HG03064 (cell line): Measurements from ENCODE around the gene ZMYND12.

Experiments
- ATAC-seq: cut with Tn5 transposase; IDR thresholded peaks from one replicate; pipeline ENCODE4 v1.9.1; 2021; ENCODE audit warnings: low read depth; ENCODE audit not compliant: unreplicated experiment

The ZMYND12 gene

DNA sequence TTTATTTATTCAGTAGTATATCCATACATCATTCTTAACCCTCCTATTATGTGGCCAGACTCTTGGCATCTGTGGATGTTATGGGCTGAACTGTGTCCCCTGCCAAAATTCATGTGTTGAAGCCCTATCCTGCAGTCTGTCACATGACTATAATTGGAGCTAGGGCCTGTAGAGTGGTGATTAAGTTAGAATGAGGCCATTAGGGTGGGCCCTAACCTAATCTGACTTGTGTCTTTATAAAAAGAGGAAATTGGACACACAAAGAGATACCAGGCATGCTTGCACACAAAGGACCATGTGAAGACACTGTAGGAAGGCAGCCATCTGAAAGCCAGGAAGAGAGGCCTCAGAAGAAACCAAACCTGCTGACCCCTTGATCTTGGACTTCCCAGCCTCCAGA, 6.6 kb downstream of the ZMYND12 start:
- no peak for ATAC-seq

DNA sequence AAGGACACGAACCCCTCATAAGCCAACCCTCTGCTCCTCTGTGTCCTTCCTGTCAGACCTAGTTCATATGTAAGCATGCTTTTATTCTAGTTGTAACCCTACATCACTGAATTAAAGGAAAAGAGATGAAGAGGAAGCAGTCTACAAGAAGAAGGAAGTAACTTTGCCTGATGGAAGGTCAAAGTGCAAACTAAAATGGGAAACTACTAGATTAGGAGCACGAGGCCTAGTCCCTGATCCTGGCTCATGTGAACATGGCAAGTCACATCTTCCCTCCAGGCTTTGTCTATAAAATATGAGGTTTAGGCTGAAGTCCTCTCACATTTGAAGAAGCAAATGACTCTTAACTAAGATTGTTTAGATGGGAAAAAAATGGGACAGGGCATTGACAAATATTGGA, 13.2 kb downstream of the ZMYND12 start:
- ATAC-seq, result no peak

DNA sequence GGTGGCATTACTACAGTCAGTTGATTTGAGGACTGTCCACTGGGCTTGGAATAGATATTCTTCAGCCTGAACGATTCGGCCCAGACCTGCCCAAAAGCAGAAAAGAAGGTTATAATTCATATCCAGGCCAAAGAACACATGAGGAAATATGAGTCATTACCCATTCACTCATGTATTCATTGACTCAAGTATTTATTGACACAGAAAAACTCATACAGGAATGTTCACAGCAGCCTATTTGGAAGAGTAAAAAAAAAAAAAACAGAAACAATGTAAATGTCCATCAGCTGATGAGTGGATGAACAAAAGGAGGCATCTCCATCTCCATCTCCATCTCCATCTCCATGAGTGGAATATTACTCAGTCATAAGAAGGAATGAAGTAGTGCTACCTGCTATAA, 15.9 kb downstream of the ZMYND12 start:
- ATAC-seq, result no peak

DNA sequence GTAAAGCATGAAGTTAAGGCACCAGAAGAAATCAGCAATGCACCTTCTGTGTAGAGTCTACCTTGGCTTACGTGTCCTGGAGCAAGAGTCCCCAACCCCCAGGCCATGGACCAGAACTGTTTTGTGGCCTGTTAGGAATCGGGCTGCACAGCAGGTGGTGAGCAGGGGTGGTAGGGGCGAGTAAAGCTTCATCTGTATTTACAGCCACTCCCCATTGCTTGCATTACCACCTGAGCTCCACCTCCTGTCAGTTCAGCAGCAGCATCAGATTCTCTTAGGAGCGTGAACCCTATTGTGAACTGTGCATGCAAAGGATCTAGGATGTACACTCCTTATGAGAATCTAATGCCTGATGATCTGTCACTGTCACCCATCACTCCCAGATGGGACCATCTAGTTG, 21.5 kb downstream of the ZMYND12 start:
- no peak for ATAC-seq

DNA sequence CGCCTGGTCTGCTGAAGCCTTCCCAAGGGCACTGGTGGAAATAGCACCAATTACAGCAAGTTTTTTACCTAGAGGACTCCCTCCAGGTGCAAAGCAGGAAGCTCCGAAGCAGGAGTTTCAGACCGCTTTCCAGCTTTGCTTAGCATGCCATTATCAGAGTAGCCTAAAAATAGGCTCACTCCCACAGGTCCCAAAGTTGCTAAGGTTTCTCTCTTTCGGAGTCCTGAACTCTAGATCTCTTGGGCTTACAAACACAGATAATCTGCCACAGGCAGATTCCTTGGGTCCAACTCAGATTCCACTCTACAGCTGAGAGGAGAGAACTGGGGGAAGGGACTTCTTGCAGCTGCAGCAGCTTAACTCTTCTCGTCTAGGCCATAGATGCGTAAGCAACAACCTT, 22.5 kb downstream of the ZMYND12 start:
- ATAC-seq, result no peak

DNA sequence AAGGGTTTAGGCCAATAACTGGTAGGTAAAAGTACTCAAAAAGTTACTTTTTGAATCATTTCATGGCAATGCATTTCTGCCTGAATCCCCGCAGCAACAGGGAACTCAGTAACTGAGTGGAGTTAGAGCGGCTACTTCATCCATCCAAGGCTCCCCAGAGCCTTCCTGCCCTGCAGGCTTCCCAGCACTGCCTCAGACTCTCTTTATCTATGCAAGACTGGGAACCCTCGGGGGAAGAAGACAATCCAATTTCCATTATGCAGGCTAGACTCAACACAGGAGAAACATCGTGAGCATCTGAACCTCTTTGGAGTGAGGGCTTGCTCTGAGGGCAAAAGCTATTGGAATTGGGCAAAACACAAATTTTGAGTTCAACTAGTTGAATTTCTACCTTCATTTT, 23.1 kb downstream of the ZMYND12 start:
- no peak for ATAC-seq

DNA sequence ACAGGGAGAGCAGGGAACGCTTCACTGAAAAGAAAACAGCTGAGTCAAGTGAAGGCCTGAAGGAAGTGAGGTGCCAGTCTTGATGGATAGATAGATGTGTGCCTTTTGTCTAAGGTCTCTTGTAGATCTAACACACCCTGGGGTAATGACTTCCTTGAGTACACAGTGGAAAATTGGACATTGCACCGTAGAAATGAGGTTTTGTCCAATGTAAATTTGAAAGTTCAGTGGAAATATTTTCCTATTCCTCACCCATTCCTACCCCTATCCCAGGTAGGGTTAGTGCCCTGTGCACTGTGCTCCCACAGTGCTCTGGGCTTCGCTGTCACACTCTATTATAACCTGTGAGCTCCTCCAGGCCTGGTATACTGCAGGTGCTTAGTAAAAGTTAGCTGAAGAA, 24.3 kb downstream of the ZMYND12 start:
- ATAC-seq, result no peak

DNA sequence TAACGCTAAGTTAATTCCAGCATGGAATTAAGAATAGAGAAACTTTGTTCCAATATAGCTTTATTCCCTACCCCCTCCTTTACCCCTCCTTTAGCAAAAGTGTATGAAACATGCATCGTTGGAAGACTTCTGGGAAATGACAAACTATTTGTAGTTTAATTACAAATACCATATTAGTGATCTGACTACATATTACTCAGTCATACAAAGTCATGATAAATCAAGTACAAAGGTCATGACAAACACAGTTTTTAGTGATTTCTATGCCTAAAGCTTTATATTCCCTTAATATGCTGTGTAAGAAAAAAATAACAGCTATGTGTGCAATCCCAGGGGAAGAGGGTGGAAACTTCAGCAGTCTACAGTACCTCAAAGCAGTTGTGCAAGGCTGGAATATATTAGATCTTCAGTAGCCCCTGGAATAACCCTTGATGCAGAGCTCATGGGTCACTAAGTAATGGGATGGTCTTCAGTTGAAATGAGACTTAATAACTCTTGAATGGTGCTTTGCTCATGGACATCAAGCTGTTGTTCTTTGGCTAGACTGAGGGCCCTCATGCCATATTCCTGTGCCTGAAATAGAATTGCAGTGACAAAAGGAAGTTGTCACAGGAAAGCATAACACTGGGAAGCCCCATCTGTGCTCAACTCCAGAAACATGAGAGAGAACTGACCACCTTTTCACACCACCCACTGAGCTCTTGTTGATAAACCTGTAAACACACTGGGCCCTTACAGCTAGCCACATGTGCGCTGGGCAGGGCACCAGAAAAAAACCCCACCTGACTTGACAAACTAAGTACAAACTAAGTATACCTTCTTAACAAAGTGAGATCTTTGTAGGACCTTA, 25.3 kb downstream of the ZMYND12 start:
- no peak for ATAC-seq

DNA sequence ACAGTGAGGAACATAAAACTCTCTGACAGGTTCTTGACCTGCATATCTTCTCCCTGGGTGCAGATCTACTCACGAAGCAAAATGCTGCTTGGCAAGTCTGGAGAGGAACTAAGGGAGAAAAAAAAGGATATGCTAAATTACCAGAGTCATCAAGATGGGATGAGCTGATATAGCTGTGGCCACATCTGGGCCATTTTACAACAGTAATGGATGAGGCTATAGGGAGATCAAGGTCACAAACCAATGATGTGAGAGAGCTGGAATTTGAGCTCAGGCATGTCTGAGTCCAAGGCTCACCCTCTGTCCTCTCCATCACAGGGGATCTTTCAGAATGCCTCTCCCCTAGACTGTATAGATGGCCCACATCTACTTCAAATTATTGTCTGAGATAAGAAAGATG, 26.2 kb downstream of the ZMYND12 start:
- no peak for ATAC-seq

DNA sequence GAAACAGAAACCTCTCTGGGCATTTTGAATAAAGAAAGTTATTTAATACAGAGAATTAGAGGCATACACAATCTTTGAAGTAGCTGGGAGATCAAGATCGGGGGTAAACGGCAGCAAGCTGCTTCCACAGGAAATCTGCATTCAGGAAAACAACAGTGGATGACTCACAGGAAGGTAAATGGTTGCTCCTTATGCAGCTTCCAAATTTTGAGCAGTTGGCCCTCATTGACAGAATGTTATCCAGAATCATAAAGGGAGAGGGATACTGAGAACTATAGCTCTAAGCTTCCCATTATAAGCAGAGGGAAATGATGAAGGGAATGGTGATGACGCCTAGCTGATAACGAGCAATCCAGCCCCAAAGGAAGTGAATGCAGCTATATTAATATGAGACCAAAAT, 28.6 kb downstream of the ZMYND12 start:
- no peak for ATAC-seq

DNA sequence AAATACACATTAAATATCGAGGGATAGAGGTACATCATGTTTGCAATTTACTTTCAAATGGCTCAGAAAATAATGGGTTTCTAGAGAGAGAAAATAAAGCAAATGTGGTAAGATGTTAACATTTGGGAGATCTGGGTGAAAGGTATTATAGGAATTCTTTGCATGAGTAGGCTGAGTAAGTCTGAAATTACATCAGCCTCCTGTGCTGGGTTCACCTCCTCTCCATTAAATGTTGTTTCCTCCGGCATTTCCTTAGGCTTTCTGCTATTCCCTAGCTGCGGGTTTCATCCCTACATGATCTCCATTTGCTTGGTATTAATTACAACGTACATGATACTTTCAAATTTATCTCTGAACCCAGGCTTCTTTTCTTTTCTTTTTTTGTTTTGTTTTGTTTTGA, 31.6 kb downstream of the ZMYND12 start:
- no peak for ATAC-seq

DNA sequence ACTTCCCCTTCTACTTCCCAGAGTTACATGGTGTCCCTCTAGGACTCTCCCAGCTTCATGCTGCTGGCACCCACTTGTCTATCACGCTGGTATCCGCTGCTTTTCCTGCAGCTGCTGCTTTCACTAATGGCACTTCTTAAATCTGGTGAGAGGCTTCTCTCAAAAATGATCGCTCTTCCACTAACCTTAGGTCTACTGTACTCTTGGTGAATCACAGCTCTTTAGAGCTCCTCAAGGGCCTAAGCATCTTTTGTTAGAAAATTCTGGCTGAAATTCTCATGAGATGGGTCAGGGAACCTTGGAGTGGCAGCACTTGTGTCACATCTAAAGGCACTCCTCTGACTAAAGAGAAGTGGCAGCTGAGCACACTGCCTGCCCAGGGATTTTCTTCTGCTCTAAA, 32.1 kb downstream of the ZMYND12 start:
- no peak for ATAC-seq

DNA sequence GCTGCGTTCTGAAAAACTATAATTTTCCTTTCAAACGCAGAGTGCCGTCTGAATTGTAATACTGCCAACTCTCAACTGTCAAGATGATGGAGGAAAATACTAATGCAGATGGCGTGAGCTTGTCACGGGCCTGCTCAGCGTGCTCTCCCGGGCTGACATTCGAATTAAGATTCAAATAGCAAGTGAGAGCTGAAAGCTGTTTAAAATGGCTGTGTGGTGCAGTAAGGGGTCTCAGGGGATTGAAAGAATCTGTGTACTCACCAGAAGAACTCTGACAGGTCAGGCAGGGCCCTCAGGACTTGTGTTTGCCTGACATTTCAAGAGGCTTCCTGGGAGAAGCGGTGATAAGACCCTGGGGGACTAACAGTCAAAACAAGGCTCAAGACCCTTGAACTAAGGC, 33.1 kb downstream of the ZMYND12 start:
- ATAC-seq, result no peak

DNA sequence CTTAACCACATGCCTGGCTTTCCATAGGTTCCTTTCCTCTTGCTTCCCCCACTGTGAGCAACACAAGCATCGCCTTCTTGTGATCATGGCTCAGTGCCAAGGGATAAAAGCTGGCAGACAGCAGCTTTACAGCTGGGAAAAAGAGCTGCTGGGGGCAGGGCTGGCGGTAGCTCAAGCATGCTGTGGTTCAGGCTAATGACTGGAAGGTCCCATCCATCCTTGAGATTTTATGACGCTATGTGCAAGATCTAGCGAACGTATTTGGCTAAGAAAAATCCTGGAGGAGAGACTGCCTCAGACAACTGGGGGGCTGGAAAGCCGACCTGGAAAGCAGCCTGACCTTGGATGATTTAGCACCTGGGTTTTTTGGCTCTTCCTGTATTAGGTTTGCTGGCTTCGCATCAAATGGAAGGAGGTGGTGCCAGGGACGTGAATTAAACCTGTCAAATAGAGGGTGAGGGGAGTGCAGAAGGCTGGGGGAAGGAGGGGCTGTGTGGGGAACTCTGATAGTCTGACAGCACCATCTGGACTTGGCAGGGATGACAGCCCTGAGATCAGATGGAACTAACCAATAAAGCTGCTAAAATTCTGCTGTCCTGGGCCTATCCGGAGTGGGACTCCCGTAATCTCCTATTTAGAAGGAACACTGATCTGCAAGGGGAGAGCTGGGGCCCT, 34.8 kb downstream of the ZMYND12 start:
- ATAC-seq, result no peak

DNA sequence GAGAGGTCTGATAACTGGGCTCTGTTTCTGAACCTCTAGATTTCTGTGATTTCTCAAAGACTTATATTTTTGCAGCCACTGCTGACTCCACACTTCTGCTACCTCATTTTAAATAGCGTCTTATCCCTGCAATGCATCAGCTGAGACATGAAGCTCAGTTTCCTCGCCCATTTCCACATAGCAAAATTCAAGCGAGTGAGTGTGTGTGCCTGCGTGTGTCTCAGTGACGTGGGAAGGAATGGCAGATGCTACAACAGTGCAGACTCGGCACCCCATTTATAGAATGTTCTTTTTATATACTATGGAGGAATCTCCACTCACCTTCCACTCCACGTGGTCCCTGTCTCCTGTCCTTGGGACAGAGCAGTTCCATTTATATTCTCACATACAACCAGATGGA, 35.7 kb downstream of the ZMYND12 start:
- no peak for ATAC-seq

DNA sequence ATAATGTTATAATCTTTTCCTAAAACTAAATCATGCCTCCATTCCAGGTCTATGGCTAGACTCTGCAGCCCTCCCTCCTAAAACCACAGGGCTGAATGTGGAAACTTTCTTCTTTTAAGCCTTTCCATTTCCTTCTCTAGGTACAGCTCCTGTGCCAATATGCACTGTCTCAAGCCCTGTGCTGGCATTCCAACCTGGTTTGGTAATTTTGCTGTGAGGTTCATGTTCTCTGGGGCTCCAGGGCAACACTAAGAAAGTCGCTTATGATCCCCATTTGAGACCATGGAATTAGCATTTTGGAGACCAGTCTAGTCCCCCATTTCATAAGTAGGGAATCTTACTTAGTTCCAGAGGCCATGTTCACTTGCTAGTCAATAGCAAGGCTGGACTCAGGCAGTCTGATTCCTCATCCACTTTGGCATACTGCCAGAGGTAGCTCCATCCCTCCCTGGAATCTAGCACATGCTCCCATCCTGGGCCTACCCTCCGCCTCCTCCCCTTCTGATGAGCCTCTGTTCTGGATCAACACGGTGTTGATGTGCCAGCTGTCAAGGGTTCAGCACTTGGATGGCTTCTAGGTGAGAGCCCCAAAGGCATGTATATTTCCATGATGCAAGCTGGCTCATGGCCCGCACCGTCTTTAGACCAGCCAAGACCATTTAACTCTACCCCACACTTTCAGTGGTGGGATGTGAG, 36.5 kb downstream of the ZMYND12 start:
- no peak for ATAC-seq

DNA sequence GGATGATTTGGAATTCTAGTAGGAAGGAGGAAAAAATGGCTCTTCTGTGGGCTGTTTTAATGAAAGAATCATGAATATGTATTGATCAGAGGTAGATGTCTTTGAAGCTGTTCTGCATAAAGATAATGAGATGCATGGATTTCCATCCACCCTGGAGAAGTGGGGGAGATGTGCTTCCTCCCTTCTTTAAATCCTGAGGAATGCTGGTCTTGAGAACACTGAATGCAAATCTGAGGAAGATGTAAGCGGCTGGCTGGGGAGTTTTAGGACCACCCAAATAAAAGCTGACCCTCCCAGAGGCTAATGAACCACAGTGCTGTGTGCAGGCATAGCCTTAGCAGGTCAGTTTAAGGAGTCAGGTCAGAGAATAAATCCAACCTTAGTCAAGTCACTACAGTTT, 37.3 kb downstream of the ZMYND12 start:
- no peak for ATAC-seq

DNA sequence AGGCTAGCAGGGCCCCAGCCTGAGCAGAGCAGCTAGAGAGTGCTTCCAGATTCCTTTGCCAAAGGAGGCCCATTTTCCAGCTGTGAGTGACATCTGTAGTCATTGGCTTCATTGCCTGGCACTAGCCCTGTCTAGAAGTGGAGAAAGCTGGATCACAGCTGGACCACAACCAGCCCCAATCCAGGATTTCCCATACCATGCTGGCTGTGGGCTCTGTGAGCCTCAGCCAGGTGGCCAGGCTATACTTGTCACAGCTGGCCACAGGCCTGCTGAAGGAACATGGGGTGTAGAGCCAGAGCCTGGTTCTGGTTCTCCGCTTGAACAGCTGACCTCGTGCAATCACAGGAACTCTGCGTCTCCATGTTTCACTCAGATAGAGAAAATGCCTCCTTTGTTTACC, 38.7 kb downstream of the ZMYND12 start:
- no peak for ATAC-seq

DNA sequence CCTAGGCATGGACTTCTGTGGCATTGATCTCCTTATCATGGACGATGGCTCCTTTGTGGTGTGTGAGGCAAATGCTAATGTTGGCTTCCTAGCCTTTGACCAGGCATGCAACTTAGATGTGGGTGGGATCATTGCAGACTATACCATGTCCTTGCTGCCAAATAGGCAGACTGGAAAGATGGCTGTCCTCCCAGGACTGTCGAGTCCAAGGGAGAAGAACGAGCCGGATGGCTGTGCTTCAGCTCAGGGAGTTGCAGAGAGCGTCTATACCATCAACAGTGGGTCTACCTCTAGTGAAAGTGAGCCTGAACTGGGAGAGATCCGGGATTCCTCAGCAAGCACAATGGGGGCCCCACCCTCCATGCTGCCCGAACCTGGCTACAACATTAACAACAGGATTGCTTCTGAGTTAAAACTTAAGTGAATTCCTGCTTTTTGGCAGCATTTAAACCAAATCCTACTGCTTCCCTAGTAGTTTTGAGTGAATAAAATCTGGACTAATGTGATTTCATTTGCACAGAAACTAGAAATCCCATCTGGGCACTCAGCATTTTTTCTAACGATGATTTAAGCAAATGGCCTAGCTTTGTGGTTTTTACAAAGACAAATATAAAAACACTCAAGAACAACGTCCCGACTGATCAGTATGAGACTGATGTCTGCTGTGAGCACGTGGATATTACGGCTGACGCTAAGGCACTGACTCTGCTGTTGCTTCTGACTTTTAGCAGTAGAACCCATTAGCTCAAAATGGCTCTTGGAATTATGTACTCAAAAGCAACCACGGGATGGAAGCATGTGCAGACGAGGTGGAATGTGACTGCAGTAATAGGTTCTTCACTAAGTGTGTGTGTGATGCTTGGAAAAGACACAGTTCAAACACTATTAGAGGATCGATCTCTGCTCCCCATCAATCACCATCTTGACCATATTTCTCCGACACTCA, 41.0 kb downstream of the ZMYND12 start:
- ATAC-seq, result no peak

DNA sequence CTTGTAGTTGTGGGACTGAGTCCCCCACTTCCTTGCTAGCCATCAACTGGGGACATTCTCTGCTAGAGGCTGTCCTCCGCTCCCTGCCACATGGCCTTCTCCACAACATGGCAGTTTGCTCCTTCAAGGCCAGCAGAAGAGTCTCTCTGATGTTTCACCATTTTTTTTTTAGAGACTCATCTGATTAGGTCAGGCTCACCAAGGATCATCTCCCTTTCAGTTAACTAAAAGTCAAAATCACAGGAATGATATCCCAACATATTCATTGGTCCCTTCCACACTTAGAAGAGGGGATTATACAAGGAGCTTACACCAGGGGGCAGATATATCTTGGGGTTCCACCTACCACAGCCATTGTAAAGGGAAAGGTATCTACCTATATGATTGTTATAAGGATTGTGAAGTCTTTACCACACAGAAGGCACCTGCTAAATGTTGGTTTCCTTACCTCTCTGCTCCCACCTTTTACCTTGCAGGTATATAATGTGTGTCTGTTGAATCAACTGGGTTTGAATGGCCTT, 51.9 kb downstream of the ZMYND12 start:
- ATAC-seq, result no peak
